Hematopoietic multipotent progenitor cell treated with erythropoietin and hydrocortisone succinate and interleukin-3 and kit ligand, for 17 days (in vitro differentiated cells): Measurements from ENCODE around the gene LRP1B.

Source experiments
- DNase-seq: peaks from one replicate; pipeline ENCODE4 v3.0.0-alpha.2; 2015; ENCODE audit warnings: low spot score

Gene LRP1B

DNA sequence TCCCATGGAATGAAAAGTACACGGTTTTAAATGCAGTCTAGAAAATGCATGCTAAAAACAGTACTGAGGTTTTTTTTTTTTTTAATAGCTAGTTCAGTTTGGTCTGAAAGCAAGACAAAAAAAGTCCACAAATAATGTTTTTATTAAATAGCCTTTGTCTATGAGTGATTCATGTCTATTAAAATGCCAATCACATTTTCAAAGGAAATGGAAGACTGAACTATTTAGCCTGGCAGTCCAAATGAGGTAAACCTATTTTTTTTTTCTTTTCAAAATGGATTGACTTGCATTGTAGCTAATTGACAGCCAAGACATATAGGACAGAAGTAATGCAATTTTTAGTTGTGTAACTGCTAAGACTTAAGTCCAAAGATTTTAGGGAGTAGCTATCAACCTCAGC lies 90.3 kb downstream of the LRP1B start:
- DNase-seq, result no peak

DNA sequence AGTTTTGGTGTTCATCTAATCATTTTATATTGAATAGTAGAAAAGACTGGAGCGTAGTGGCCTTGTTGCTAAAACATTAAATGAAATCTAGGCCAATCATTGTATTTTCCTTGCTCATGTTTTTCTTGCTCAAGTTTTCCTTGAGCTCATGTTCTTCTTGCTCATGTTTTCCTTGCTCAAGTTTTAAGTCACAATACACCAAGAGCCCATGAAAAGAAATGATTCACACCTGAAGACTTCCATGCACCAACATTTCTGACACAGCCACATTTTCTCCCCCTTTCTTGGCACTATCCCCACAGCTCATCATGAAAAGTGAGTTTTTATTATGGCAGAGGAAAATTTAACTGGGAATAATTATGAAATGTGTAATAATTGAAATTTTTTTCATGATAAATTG lies 92.0 kb downstream of the LRP1B start:
- no peak for DNase-seq

DNA sequence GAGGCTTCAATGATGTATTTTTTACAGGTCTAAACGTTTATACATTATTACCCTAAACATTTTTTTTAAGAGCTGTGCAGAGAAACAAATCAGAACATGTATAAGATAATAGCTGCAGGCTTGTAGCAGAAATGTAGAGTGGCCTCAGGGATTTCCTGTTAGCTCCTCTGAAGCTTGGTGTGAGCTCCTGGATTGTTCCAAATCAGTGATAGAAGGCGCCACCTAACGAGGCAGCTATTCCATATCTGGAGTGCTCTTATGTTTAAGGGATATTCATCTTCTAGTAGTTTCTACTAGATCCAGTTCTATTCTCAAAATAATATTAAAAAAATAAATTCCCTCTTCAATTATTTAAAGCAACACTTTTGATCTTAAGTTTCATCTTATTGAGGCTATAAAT lies 93.1 kb downstream of the LRP1B start:
- DNase-seq, result no peak

DNA sequence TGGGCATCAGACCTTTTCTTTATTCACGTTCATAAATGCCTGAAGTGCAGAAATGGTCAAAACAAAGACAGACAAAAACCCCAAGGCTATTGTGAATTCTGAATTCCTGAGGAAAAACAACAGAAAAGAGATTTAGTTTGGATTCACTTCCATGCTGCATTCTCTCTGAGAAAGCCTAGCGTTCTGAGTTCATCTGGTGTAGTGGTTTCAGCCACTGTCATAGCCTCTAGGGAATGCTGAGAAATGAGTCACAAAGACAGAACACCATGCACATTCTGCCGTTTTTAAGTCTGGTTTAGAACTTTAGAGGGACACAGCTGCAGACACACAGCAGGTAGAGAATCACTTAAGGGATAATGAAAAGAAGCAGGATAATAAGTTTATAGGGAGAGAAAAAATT lies 93.8 kb downstream of the LRP1B start:
- no peak for DNase-seq

DNA sequence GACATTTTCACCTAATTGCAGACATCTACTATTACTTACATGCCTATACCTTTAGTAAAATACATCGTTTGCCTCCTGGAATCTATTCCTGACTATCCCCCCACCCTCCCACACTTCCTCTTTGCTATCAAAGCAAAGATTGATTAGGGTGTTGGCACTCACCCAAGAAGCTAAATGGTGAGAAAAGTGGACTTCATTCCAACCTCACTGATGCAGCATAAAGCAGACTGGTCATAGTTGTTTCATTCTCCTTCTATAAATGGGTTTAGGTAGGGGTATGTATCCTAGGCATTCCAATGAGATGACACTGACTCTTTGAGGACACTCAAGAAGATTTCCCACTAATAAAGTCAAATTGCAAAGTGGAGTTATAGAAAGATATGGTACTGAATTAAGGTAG lies 97.4 kb downstream of the LRP1B start:
- DNase-seq, result no peak

DNA sequence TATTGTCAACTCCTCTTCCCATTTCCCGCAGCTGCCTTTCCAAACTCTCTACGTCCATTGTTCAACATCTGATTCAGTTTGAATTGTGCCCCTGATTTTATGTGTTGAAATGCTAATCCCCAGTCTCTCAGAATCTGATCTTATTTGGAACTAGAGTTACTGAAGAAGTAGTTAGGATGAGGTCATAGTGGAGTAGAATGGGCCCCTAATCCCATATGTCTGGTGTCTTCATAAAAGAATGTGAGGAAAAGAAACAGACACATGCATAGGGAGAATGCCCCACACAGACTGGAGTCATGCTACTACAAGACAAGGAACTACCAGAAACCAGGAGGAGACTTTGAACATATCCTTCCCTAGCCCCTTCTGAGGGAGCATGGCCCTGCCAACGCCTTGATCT lies 99.2 kb downstream of the LRP1B start:
- no peak for DNase-seq

DNA sequence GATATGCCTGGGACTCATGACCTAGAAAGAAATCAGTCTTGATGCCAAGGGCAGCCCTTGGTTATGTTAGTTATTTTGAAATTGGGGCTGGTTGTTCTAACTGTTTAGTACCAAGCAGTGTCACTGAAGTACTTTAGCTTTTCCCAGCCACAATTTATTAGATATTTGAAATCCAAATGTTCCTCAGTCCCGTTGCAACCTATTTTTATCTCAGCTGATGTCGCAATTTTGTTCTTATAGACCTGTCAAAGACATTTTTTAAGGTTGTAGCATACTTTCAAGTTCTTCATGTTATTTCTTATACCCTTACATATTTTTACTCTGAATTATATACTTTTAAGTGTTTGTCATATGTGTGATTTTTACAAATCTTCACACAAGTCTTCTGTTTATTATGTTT lies 100.1 kb downstream of the LRP1B start:
- no peak for DNase-seq

DNA sequence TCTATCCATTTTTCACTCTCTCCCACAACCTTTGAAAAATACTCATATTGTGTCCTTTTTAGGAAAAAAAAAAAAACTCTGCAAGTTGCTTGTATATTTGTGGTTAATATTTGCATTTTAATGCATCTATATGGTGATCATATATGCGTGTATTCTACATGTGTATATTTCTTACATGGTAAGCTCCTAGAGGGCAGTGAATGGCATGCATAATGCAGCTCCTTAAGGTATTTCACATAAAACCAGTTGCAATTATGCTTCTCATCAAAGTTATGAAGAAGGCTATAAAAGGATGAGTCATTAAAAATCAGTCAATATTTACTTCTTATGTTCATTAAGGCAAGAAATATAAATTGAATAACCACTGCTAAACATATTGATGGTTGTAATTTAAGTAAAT lies 100.8 kb downstream of the LRP1B start:
- no peak for DNase-seq

DNA sequence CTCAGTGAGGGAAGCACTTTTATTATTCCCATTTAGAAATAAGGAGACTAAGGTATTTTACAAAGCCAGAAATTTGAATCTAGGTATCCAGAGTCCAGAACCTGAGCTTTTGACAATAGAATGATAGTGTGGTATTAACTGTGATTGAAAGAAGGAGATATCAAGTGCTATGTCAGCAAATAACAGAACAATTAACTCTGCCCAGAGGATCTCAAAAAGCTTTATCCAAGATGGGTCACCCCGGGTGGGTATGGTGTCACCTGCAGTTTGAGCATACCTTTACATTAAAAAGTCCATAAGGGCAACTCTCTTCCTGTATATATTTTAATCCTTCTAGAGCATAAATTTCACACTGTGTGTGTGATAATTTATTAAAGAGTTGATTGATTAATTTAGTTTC lies 105.4 kb downstream of the LRP1B start:
- no peak for DNase-seq

DNA sequence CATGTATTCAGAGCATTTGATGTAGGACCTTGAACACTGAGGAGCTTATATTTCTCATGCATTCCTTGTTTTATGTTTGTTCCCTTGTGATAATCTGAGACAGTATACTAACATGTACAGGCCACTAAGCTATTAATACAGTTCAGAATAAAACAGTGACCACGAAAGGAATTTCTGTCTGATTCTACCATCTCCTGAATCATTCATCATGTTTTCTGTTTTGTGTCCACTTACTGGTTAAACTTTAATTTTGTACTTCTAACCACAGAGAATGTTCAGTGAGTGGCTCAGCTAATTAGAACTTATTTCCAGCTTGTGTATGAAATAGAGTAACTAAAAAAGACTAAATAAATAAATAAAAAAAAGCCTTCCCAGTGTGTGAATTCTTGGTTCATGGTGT lies 110.4 kb downstream of the LRP1B start:
- DNase-seq, result no peak

DNA sequence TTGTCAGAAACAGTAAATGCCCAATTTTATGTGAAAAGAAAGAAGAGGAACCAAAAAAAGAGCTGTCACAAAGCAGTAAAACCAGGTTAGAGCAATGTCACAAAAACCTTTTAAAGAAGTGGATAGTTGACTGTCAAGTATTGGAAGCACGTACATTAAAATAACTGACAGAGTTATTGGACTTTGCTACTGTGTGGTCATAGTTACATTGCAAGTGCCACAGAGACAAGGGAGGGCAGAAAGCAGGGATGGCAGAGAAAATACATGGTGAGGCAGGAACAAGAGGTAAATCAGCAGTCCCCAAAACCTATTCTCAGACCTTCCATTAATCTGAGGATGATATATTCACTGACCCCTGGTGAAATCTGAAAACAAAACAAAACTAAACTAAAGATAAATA lies 116.3 kb downstream of the LRP1B start:
- DNase-seq, result no peak

DNA sequence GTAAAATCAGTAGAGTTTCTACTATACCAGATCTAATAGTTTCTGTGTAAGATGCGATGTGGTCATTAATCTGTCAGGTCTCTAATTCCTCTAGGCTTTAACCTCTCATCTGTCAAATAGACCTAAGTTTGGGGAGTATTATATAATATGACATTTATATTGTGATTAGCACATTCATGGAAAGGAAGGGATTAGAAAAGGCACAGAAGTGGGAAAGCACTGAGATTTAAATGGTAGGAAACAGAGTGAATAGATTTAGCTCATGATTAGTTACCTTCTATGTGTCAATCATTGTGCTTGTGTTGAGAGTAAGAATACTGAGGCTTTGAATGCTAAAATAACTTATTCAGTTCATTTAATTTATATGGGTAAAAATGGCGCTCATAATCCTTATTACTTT lies 118.0 kb downstream of the LRP1B start:
- no peak for DNase-seq

DNA sequence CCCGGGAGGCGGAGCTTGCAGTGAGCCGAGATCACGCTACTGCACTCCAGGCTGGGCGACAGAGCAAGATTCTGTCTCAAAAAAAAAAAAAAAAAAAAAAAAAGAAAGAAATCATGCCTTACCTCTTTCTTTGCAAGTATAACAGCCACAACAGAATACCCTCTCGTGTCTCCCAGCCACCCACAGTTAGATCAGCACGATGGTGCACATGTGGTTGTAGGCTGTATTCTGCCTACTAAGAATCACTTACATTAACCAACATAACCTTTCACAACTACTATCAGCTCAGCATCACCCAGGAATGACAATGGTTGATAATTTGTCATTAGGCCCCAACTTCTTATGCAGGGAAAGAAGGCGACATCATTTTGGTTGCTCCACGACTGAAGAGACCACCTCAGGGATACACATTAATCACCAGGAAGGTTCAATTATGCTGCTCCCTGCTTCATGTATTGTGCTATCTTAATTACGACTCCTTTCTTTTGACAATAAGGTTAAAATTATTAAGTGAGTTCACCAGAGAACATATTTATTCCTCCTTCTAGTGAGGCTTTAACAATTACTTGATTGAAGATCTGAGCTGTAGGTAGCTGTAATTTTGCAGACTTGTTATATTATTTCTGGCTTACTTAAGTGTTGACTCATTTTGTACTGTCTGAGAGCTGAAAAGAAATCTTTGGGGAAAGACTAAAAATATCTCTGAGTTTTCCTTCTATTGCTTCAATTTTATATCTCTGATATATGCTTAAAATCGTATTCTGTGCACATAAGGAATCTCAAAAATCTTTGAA lies 120.1 kb downstream of the LRP1B start:
- no peak for DNase-seq

DNA sequence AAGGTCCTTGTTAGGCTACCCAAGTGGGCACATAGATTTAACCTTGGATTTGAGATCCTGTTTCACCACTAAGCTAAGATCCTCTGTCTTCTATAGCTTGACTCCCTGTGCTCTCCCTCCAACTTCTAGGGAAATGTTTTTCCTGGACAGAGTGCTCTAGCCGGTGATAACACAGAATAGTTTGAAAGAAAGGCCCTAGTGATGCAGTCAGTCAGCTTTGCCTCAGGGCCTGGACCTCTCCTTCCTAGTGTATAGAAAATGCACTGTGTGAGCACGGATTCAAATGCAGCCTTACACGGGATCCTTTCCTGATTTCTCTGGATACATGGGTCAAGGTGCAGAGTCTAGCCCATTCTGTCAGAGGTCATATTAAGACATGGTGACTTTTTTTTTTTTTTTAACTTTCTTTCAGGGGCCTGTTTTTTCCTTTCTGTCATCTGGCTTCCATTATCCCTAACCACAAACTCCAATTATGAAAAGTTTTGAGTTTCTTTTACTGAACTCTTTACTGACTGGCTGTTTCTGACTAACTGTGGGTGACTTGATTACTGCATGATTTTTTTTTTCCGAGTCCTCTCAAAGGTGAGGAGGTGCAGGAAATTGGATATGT lies 122.6 kb downstream of the LRP1B start:
- no peak for DNase-seq

DNA sequence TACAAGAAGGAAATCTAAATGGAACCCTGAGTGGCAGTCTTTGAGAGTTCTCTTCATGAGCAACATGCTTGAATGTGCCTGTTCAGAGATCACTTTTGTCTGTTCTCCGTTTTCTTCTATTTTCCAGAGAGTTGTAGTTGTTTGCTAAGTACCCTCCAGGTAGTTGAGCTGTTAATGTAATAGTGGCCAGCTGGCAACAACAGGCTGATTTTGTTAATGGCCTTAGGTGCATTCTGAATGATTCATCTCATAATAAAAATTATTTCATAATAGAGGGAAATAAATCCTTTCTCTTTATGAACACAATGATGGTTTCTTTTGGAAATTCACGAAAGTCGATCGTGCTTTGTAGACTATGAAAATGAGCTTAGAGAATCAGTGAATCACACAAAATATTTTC lies 136.8 kb downstream of the LRP1B start:
- DNase-seq, result no peak

DNA sequence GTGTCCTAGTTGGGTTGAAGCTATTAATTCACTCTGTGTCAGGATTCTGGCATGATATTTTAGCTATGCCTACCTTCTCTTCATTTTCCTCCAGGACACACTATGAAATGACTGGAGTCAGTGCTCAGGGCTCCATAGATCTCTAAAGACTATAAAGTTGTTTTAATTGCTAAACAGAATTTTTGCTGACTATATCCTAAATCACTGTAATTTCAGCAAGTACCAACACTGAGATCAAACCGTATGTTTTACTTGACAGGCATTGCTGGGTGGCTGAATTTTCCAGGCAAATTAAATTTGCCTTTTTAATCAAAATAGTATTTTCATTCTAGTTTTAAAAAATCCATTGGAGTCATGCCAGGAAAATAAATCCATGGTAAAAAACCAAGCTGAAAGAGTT lies 138.1 kb downstream of the LRP1B start:
- DNase-seq, result no peak

DNA sequence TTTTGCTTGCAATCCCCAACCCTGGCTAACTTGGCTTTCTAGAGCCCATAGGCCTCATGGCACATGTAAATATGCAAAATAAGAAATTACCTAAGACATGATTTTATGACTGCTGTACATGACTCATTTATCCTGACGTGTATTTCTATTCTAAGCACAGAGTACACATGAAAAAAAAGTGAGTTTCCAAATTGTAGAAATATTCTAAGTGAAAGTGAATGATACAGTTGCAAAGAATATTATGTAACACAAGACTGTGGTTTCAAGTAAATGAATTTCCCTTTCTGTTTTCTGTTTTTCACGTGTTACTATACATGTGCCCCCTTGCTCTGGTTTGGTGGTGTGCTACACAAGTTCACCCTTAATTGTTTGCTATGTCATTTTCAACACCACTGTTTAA lies 162.4 kb downstream of the LRP1B start:
- no peak for DNase-seq

DNA sequence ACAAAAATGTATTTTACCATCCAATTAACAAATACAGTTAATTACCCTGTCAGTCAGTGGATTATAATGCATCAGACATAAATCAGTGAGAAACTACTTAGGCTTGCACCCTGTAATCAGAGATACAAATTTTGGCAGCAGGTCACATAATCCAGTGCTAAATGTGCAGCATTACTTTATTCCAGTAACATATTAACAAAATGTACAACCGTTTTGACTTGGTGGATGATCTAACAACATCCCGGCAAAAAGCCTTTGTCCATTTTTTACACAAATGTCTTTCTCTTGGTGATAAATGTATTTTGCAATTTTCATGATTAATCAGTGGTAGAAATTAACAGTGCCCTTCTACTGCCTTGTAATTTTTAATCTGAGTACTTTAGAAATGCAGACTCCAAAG lies 162.8 kb downstream of the LRP1B start:
- DNase-seq, result no peak

DNA sequence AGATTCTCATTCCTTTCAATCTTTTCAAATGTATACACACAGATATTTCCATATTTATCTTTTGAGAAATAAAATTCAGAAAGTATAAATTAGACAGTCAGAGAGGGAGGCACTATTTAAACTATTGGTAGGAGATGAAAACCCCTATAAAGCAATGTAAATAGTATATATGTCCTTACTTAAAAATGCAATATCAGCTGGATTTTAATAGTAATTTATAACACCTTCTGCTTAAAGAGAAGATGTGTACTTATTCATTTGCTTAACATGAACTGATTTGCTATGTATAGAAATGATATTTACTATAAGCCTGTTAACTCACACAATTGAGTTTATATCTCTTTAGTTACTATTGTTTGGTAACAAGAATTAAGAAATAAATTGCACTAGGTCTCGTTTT lies 163.3 kb downstream of the LRP1B start:
- DNase-seq, result no peak

DNA sequence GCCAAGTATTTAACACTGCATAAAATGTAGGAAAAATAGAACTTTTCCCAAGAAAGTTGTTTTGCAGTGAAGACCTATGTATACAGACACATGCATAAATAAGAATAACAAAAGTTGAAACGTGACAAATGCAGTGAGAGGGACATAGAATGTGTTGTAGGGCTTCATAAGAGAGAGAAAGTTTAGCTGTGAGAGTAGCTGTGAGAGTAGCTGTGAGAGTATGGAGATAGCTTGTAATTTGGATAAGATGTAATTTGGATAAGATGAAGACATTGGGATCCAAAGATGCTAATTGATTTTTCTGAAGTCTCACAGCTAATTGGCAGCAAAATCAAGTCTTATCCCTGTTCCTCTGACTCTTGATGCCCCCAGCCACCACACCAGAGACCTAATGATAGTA lies 170.9 kb downstream of the LRP1B start:
- no peak for DNase-seq

DNA sequence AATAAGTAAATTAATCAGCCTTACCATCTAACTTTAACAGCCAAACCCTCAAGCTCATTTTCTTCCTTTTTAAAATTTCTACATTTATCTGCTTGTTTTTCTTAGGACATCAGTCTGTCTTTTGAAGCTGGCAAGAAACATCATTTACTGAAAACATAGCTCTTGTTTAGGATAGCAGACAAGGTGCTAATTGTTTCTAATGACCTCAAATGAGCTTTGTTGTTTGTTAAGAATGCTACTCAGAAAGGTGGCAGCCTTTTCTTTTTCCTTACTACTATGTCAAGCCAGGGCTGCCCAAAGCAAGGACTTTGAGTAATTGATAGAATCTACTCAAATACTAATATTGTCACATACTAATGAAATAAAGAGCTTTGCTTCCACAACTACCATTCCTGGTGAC lies 171.8 kb downstream of the LRP1B start:
- no peak for DNase-seq

DNA sequence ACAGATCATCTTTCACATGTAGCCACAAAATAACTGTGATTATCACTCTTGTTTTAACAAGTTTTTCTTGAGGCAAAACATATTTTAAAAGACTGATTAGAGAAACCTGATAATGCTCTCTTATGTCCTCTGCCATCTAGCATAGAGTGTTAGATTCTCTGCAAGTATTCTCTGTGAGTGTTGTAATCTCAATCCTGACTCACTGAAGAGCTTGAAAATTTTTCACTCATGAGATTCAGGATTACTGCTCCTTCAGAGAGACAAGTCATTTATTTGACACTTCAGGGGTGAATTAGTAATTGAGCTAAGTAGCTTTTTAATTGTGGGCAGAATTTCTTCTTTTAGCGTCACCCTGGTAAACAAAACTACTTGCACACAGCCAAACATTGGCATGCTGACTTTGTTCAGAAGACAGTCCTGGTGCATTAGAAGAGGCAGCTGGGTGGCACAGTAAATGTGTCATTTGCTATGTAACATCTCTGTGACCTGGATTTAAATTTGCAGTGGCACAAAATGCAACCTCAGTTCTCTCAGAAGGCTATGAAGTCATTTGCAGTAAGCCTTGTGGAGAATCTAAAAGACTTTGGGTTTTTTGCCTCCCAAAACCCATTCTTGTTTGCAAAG lies 172.9 kb downstream of the LRP1B start:
- no peak for DNase-seq

DNA sequence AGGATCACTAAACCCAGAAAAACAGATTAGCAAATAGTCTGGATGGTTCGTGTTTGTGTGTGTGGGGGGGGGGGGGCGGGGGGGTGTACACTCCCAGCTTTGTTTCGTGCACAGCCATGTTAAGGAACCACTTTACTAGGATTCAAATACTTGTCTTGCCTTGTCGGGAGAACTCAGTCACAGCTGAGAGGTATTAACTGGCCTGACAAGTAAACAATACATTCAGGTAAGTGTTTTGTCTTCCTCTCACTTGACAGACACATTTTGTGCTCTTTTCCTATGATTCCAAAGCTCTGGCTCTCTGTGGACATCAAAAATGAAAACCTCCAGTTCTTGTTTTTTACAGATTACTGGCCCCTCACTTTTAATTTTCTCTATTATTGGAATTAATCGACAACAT lies 173.5 kb downstream of the LRP1B start:
- DNase-seq, result no peak
